ENCODE data around the gene BBX. TPM values are rescaled to one million over a fixed set of nuclear protein-coding genes. Genes with fewer than 3 reads are reported as not detected.
"Not testable (repeated sequence)": the region's sequence is repeated elsewhere in the genome, so short reads cannot be mapped to it uniquely, and the experiment has no call there.

The BBX gene
- total RNA-seq, 1 donor from 2014 or later: 43.8 TPM

GRCh38 chr3:107697855-107698254 is 175.1 kb downstream of the BBX start:
- DNase-seq; intact Hi-C loops (cut with micrococcal nuclease); ATAC-seq: not testable (repeated sequence)

DNA sequence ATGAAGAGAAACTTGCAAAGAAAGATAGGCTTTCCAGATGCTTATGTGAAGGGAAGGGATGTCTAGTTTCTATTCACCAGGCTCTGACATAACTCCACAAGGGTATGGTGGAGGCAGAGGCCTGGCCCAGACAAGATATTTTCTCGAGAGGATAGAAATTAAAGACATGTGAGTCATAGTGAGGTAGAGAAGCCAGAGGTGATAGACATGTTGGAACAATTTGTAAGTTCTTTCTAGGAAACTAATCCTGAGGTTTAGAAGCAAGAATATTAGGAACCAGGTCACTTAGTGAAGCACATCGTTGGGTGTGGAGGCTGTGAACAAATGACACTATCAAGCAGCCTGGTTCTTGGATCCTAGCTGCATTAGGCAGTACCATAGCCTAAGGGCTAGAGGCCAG is 176.9 kb downstream of the BBX start:
- no peak for ATAC-seq
- intact Hi-C loops (cut with micrococcal nuclease): no loop called here
- no peak for DNase-seq

DNA sequence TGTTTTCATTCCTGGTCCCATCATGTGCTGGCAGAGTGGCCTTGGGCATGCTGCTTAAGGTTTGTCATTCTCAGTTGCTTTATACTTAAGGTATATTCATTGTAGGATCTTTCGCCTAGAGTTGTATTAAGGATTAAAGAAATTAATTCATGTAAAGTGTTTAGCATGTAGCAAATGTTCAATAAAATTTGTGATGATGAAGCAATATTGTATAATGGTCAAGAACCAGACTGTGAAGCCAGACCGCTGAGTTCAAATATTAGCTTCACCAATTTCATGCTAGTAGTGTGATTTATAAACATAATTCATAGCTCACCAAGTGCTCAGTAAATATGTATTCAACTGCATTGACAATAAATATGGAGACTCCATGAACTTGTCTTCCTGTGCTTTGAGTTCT is 178.5 kb downstream of the BBX start:
- intact Hi-C loops (cut with micrococcal nuclease): no loop called here
- ATAC-seq: no peak
- no peak for DNase-seq

DNA sequence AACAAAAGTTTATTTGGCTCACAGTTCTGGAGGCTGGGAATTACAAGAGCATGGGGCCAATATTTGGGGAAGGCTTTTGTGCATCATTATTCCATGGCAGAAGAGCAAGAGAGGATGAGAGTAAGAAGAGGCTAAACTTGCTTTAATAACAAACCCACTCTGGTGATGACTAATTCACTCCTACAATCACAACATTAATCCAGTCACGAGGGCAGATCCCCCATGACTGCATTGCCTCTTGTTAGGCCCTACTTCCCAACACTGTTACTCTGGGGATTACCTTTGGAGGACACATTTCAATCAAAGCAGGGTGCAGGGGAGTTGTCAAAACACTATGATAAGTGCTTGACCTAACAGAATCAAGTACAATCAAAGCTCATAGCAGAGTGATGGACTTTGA is 181.7 kb downstream of the BBX start:
- intact Hi-C loops (cut with micrococcal nuclease): no loop called here
- ATAC-seq (no peak), DNase-seq (no peak)

GRCh38 chr3:107705046-107705445 is 182.3 kb downstream of the BBX start:
- ATAC-seq (no peak), DNase-seq (no peak)
- intact Hi-C loops (cut with micrococcal nuclease): no loop called here

- peak; percentile 90 for ATAC-seq
- intact Hi-C loops (cut with micrococcal nuclease): no loop called here
- DNase-seq: peak; percentile 62
Observed at GRCh38 chr3:107710851-107711250, 188.1 kb downstream of the BBX start.

- DNase-seq (no peak), ATAC-seq (no peak)
- intact Hi-C loops (cut with micrococcal nuclease): no loop called here
Observed at GRCh38 chr3:107716734-107717133, 194.0 kb downstream of the BBX start.

GRCh38 chr3:107718547-107718946 is 195.8 kb downstream of the BBX start:
- DNase-seq (no peak), ATAC-seq (no peak)
- intact Hi-C loops (cut with micrococcal nuclease): no loop called here

DNA sequence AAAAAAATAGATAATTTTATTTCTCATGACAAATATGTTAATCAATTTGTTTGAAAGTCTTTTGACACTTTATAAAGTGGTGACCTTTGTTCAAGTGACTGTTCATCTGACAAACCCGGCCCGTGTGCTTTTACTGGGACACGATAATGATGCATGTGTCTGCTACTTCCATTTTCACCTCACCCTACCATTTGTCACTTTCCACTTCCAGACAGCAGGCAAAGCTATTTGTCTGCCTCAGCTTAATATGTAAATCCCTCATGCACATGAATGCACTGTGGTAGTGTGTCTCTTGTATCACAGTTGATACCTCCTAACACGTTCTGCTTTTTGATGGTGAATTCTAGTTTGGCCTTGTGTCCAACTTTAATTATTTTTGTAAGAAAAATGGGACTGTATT is 204.3 kb downstream of the BBX start:
- no peak for DNase-seq

GRCh38 chr3:107729686-107730085 is 206.9 kb downstream of the BBX start:
- intact Hi-C loops (cut with micrococcal nuclease): no loop called here
- DNase-seq (no peak), ATAC-seq (no peak)

More for the DNA sequence above, 204.3 kb downstream of the BBX start:
- intact Hi-C loops (cut with micrococcal nuclease): no loop called here
- no peak for ATAC-seq

DNA sequence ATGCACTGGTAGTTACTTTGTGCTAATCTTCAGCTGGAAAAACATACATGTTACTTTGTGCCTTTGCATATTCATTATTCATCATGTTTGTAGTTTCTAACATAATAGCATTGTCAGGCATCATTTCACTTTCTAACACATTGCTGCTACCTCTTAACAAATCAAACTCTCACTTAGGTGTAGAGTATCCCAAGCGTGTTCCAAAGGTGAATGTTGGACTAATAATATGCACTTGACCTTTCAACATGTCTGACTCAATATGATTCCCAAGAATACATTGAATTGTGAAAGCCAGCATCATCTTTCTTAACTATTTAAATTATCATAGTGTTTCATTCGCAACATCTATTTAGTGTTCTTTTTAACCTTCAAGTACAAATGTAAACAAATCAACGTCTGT is 211.6 kb downstream of the BBX start:
- DNase-seq (no peak), ATAC-seq (no peak)
- intact Hi-C loops (cut with micrococcal nuclease): no loop called here

- intact Hi-C loops (cut with micrococcal nuclease): no loop called here
- DNase-seq (no peak), ATAC-seq (no peak)
Observed at GRCh38 chr3:107737914-107738313, 215.2 kb downstream of the BBX start.

DNA sequence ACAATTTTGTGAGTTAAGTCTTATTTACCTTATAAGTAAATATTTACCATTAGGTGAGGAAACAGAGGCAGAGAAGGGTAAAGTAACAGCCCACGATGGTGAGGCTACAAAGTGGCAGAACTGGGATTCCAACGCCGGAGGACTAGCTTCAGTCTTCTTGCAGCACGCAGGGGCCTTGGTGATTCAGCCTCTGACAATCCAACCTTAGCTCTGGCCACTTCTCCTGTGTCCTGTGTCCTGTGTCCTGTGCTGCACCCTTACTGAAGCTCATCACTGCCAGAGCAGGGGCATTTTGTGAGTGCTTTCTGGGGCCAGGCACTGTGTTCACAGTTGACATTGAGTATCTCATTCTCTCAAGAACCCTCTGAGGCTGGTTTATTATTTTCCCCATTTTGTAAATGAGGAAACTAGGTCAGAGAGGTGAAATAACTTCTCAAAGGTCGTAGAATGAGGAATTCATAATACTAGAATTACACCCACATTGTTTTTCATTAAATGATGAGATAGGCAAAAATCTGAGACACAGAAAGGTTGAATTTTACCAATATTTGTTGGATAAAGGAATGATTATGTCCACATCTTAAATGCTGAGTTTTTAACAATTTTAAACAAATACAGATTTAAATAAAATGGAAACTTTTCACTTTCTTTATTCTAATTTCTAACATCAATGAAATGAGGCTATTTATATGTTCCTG is 215.9 kb downstream of the BBX start:
- no peak for DNase-seq
- no peak for ATAC-seq
- intact Hi-C loops (cut with micrococcal nuclease): no loop called here

GRCh38 chr3:107739227-107739626 is 216.5 kb downstream of the BBX start:
- DNase-seq (no peak), ATAC-seq (no peak)
- intact Hi-C loops (cut with micrococcal nuclease): no loop called here

- DNase-seq (no peak), ATAC-seq (no peak)
- intact Hi-C loops (cut with micrococcal nuclease): loop anchor here (10.0 kb wide), 2 partner anchors 56 to 166 kb away; no protein-coding TSS in a partner anchor
Observed at GRCh38 chr3:107740992-107741896, 218.5 kb downstream of the BBX start.

GRCh38 chr3:107745354-107745753 is 222.6 kb downstream of the BBX start:
- ATAC-seq: no peak
- intact Hi-C loops (cut with micrococcal nuclease): loop anchor here (10.0 kb wide), 2 partner anchors 61 to 171 kb away; no protein-coding TSS in a partner anchor
- no peak for DNase-seq

- intact Hi-C loops (cut with micrococcal nuclease): no loop called here
- DNase-seq (no peak), ATAC-seq (peak; percentile 56)
Observed at GRCh38 chr3:107752202-107752990, 229.6 kb downstream of the BBX start.

DNA sequence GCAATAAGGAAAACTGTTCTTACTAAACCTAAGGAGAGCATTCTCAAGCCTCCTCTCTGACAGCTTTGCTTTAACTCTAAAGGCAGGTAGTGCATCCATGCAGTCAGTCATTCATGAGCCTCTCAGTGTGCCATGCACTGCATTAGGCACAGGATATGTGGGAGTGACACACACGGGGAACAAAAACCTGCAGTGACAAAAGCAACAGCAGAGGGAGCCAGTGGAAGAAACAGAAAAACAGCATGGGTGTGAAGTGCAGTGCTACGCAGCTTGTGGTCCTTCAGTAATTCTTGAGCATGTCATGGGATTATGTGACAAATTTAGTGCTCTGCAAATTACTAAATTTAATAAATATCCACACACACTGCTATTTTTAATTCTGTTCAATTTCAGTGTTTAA is 230.7 kb downstream of the BBX start:
- DNase-seq (no peak), ATAC-seq (peak; percentile 65)
- intact Hi-C loops (cut with micrococcal nuclease): no loop called here

GRCh38 chr3:107753976-107754375 is 231.2 kb downstream of the BBX start:
- ATAC-seq (no peak), DNase-seq (no peak)
- intact Hi-C loops (cut with micrococcal nuclease): no loop called here

- intact Hi-C loops (cut with micrococcal nuclease): no loop called here
- DNase-seq (no peak), ATAC-seq (no peak)
Observed at GRCh38 chr3:107756649-107757048, 233.9 kb downstream of the BBX start.

Measured in left ventricle myocardium superior (tissue), 1 donor.